HG02981 (cell line): ENCODE measurements around the gene SLC25A39.

ENCODE experiments used
- ATAC-seq: cut with Tn5 transposase; IDR thresholded peaks from one replicate; pipeline ENCODE4 v1.9.1; 2021; ENCODE audit warnings: mild to moderate bottlenecking, moderate library complexity; ENCODE audit not compliant: unreplicated experiment

SLC25A39 gene

GRCh38 chr17:44280392-44280937, 44.2 kb downstream of the SLC25A39 start:
- no peak for ATAC-seq

GRCh38 chr17:44279666-44280391, 44.8 kb downstream of the SLC25A39 start:
- ATAC-seq = peak; percentile 83

- ATAC-seq = no peak
Measured at GRCh38 chr17:44279346-44279665, 45.3 kb downstream of the SLC25A39 start.

GRCh38 chr17:44277976-44278375, 46.6 kb downstream of the SLC25A39 start:
- ATAC-seq = no peak

GRCh38 chr17:44273607-44274006, 51.0 kb downstream of the SLC25A39 start:
- ATAC-seq = no peak

- ATAC-seq = no peak
Measured at GRCh38 chr17:44272954-44273353, 51.7 kb downstream of the SLC25A39 start.

GRCh38 chr17:44272321-44272951, 52.2 kb downstream of the SLC25A39 start:
- ATAC-seq = no peak
